IMR-90 (cell line): ENCODE measurements around the gene EGFL8. TPM values are rescaled to one million over a fixed set of nuclear protein-coding genes. Genes with fewer than 3 reads are reported as not detected.

Source experiments
- ATAC-seq: fragments of 200-7000 bp; cut with Tn5 transposase; 2 replicates; pipeline ENCODE4 v1.9.1; 2020; ENCODE audit warnings: low read depth, mild to moderate bottlenecking, moderate library complexity
- BruUV-seq: library from RNA; stranded (reverse); fragments of 400-500 nt; replicated peaks from 2 replicates; lab custom pipeline; 2021; lab: Mats Ljungman, UMichigan
- CTCF ChIA-PET: fragments of 300-600 bp; formaldehyde crosslinking; extraction: SDS; loops from one replicate; lab custom pipeline; 2021; ENCODE audit warnings: antibody characterized with exemption; lab: Yijun Ruan, JAX
- POLR2A ChIA-PET: fragments of 300-600 bp; sonication (Branson Sonifier 250); formaldehyde crosslinking; loops from one replicate; lab custom pipeline; 2022; ENCODE audit warnings: antibody characterized with exemption; ENCODE audit not compliant: unreplicated experiment; lab: Charles Lee
- DNase-seq: peaks from one replicate; pipeline ENCODE4 v3.0.0; 2013
- H2AFZ ChIP-seq: replicated peaks from 2 replicates; pipeline ENCODE3; 2013; ENCODE audit warnings: low read length, mild to moderate bottlenecking; ENCODE audit not compliant: poor library complexity
- H2AK5ac ChIP-seq: 2 replicates; pipeline ENCODE4 v1.6.1; 2013; ENCODE audit warnings: low read depth, low read length, inconsistent platforms
- H2AK9ac ChIP-seq: replicated peaks from 2 replicates; pipeline ENCODE3; 2013; ENCODE audit warnings: mild to moderate bottlenecking, low read depth, low read length, moderate library complexity; ENCODE audit not compliant: poor library complexity
- H2BK120ac ChIP-seq: 2 replicates; pipeline ENCODE4 v1.6.1; 2013; ENCODE audit warnings: low read depth, low read length, inconsistent platforms
- H2BK15ac ChIP-seq: 3 replicates; pipeline ENCODE4 v1.6.1; 2013; ENCODE audit warnings: low read depth, low read length, inconsistent platforms
- H2BK20ac ChIP-seq: 2 replicates; pipeline ENCODE4 v1.6.1; 2013; ENCODE audit warnings: low read depth, mild to moderate bottlenecking, inconsistent platforms, low read length, moderate library complexity
- H2BK5ac ChIP-seq: 2 replicates; pipeline ENCODE4 v1.6.1; 2013; ENCODE audit warnings: mild to moderate bottlenecking, low read depth, low read length, inconsistent platforms; ENCODE audit not compliant: poor library complexity, severe bottlenecking
- H3K14ac ChIP-seq: replicated peaks from 2 replicates; pipeline ENCODE4 v1.6.1; 2013; ENCODE audit warnings: low read depth, low read length, inconsistent platforms
- H3K18ac ChIP-seq: 2 replicates; pipeline ENCODE4 v1.6.1; 2013; ENCODE audit warnings: low read depth, low read length, control low read depth
- H3K23ac ChIP-seq: 2 replicates; pipeline ENCODE4 v1.6.1; 2013; ENCODE audit warnings: low read depth, low read length, inconsistent platforms
- H3K27ac ChIP-seq: 2 replicates; pipeline ENCODE4 v1.5.1; 2013; ENCODE audit warnings: mild to moderate bottlenecking, control low read depth, low read length; ENCODE audit not compliant: insufficient read depth
- H3K27me3 ChIP-seq: 2 replicates; pipeline ENCODE4 v1.6.1; 2013; ENCODE audit warnings: low read length; ENCODE audit not compliant: control insufficient read depth, insufficient read depth
- H3K36me3 ChIP-seq: 2 replicates; pipeline ENCODE4 v1.6.1; 2013; ENCODE audit warnings: low read length, mixed read lengths; ENCODE audit not compliant: control insufficient read depth, insufficient read depth
- H3K4ac ChIP-seq: 2 replicates; pipeline ENCODE4 v1.6.1; 2013; ENCODE audit warnings: low read depth, low read length, inconsistent platforms
- H3K4me1 ChIP-seq: 2 replicates; pipeline ENCODE4 v1.6.1; 2013; ENCODE audit warnings: low read length, mixed read lengths; ENCODE audit not compliant: control insufficient read depth, insufficient read depth
- H3K4me2 ChIP-seq: 2 replicates; pipeline ENCODE4 v1.6.1; 2013; ENCODE audit warnings: low read depth, mild to moderate bottlenecking, control low read depth, low read length, moderate library complexity
- H3K4me3 ChIP-seq: 2 replicates; pipeline ENCODE4 v1.5.1; 2013; ENCODE audit warnings: low read depth, mild to moderate bottlenecking, control low read depth, low read length, moderate library complexity; ENCODE audit not compliant: insufficient read depth
- H3K56ac ChIP-seq: 2 replicates; pipeline ENCODE4 v1.6.1; 2013; ENCODE audit warnings: low read length, inconsistent platforms; ENCODE audit not compliant: insufficient read depth; ENCODE audit errors: extremely low read depth
- H3K79me1 ChIP-seq, 2 experiments: 2 replicates each; pipeline ENCODE4 v1.6.1; 2013; ENCODE audit warnings: low read length in 2 of 2, inconsistent platforms in 1 of 2, low read depth in 1 of 2
- H3K9ac ChIP-seq: 2 replicates; pipeline ENCODE4 v1.6.1; 2013; ENCODE audit warnings: low read depth, low read length, control low read depth
- H3K9me1 ChIP-seq: 2 replicates; pipeline ENCODE4 v1.6.1; 2013; ENCODE audit warnings: low read length, inconsistent platforms; ENCODE audit not compliant: insufficient read depth
- H3K9me3 ChIP-seq: 2 replicates; pipeline ENCODE4 v1.6.1; 2013; ENCODE audit warnings: low read length; ENCODE audit not compliant: control insufficient read depth, insufficient read depth
- H4K20me1 ChIP-seq: 2 replicates; pipeline ENCODE4 v1.6.1; 2013; ENCODE audit warnings: low read length, inconsistent platforms; ENCODE audit not compliant: insufficient read depth
- H4K5ac ChIP-seq: 2 replicates; pipeline ENCODE4 v1.6.1; 2013; ENCODE audit warnings: mild to moderate bottlenecking, low read depth, low read length, control low read depth
- H4K8ac ChIP-seq, 2 experiments: 2 replicates each; pipeline ENCODE4 v1.6.1; 2013; ENCODE audit warnings: low read depth in 2 of 2, low read length in 2 of 2, control low read depth in 1 of 2, inconsistent platforms in 1 of 2
- H4K91ac ChIP-seq: 2 replicates; pipeline ENCODE4 v1.6.1; 2013; ENCODE audit warnings: low read depth, low read length, inconsistent platforms; ENCODE audit not compliant: insufficient read depth
- BHLHE40 ChIP-seq: fragments of 150-350 bp; IDR thresholded peaks from 2 replicates; pipeline ENCODE4 v1.6.1; 2016; ENCODE audit warnings: mild to moderate bottlenecking, low read depth, low read length
- CEBPB ChIP-seq: IDR thresholded peaks from 2 replicates; pipeline ENCODE4 v1.6.1; 2012; ENCODE audit warnings: low read depth, low read length, improper control_type of control experiment
- CHD1 ChIP-seq: IDR thresholded peaks from 2 replicates; pipeline ENCODE4 v1.6.1; 2012; ENCODE audit warnings: low read depth, low read length, improper control_type of control experiment
- CTCF ChIP-seq: conservative IDR thresholded peaks from 2 replicates; pipeline ENCODE4 v1.5.1; 2012; ENCODE audit warnings: mild to moderate bottlenecking, low read depth, low read length, improper control_type of control experiment
- FOS ChIP-seq: fragments of 150-350 bp; IDR thresholded peaks from 2 replicates; pipeline ENCODE4 v1.6.1; 2016; ENCODE audit warnings: low read depth, low read length
- MAFK ChIP-seq: IDR thresholded peaks from 2 replicates; pipeline ENCODE4 v1.6.1; 2012; ENCODE audit warnings: low read depth, low read length, improper control_type of control experiment
- MAZ ChIP-seq: IDR thresholded peaks from 2 replicates; pipeline ENCODE4 v1.6.1; 2012; ENCODE audit warnings: low read depth, mild to moderate bottlenecking, low read length, improper control_type of control experiment, moderate library complexity, borderline replicate concordance
- MXI1 ChIP-seq: IDR thresholded peaks from 2 replicates; pipeline ENCODE4 v1.6.1; 2012; ENCODE audit warnings: low read depth, mild to moderate bottlenecking, low read length, moderate library complexity, borderline replicate concordance
- NFE2L2 ChIP-seq: fragments of 150-350 bp; IDR thresholded peaks from 2 replicates; pipeline ENCODE4 v1.6.1; 2016; ENCODE audit warnings: low read depth, mild to moderate bottlenecking, low read length
- POLR2A ChIP-seq: IDR thresholded peaks from 2 replicates; pipeline ENCODE4 v1.6.1; 2012; ENCODE audit warnings: mild to moderate bottlenecking, low read depth, low read length
- RAD21 ChIP-seq: IDR thresholded peaks from 2 replicates; pipeline ENCODE4 v1.6.1; 2012; ENCODE audit warnings: low read length, improper control_type of control experiment
- RCOR1 ChIP-seq: IDR thresholded peaks from 2 replicates; pipeline ENCODE4 v1.6.1; 2012; ENCODE audit warnings: mild to moderate bottlenecking, low read length, improper control_type of control experiment; ENCODE audit not compliant: insufficient replicate concordance
- RFX5 ChIP-seq: IDR thresholded peaks from 2 replicates; pipeline ENCODE4 v1.8.0; 2012; ENCODE audit warnings: low read depth, mild to moderate bottlenecking, low read length, moderate library complexity
- SMC3 ChIP-seq: fragments of 150-350 bp; IDR thresholded peaks from 2 replicates; pipeline ENCODE4 v1.6.1; 2016; ENCODE audit warnings: low read depth, mild to moderate bottlenecking, antibody characterized with exemption, low read length, moderate library complexity
- WGBS, 2 experiments: methylation state at CpG; one replicate each; pipeline versions ENCODE4 v1.1.5 to v1.1.7; 2013; ENCODE audit warnings: missing lambda C conversion rate in 2 of 2; ENCODE audit not compliant: insufficient read length in 1 of 2; ENCODE audit errors: extremely low coverage in 2 of 2; 5-methylcytosine and 5-hydroxymethylcytosine counted together
- dilution Hi-C: fragments of 300-500 bp; cut with HindIII; formaldehyde crosslinking; loops from one replicate; pipeline ENCODE4 v1.14.3; 2018; ENCODE audit warnings: low sequenced_read_pairs; ENCODE audit not compliant: unreplicated experiment
- in situ Hi-C: fragments of 300-500 bp; cut with MboI; formaldehyde crosslinking; loops from 3 replicates; pipeline ENCODE4 v1.14.3; 2019; ENCODE audit warnings: low sequenced_read_pairs, inconsistent platforms, mixed read lengths
- intact Hi-C: fragments of 100-400 bp; cut with micrococcal nuclease; formaldehyde crosslinking; loops from 2 replicates; pipeline ENCODE4 v1.10.0; 2022
- polyA plus RNA-seq, 3 experiments: library from polyadenylated mRNA; depleted of rRNA; stranded (reverse); fragments of >200 nt; gene quantifications; 2 replicates each; pipeline ENCODE4 v1.2.3, GENCODE V29; 2012; ENCODE audit warnings: low replicate concordance in 1 of 3
- total RNA-seq: library from RNA; depleted of rRNA; stranded (reverse); fragments of >200 nt; gene quantifications from 2 replicates; pipeline ENCODE4 v1.2.3, GENCODE V29; 2012
- TF ChIP-seq, protein P1 (sequence below): fragments of 150-350 bp; IDR thresholded peaks from 2 replicates; pipeline ENCODE4 v1.6.1; 2016; ENCODE audit warnings: low read depth, mild to moderate bottlenecking, low read length, moderate library complexity, borderline replicate concordance
- TF ChIP-seq, protein P2 (sequence below): fragments of 150-350 bp; IDR thresholded peaks from 2 replicates; pipeline ENCODE4 v1.6.1; 2017; ENCODE audit warnings: mild to moderate bottlenecking, antibody characterized with exemption, low read length, low read depth

EGFL8 gene
- total and polyA plus RNA-seq, 2 of the 4 experiments (the other 2 are of a cell fraction), result 0.18 to 4.7 TPM

DNA sequence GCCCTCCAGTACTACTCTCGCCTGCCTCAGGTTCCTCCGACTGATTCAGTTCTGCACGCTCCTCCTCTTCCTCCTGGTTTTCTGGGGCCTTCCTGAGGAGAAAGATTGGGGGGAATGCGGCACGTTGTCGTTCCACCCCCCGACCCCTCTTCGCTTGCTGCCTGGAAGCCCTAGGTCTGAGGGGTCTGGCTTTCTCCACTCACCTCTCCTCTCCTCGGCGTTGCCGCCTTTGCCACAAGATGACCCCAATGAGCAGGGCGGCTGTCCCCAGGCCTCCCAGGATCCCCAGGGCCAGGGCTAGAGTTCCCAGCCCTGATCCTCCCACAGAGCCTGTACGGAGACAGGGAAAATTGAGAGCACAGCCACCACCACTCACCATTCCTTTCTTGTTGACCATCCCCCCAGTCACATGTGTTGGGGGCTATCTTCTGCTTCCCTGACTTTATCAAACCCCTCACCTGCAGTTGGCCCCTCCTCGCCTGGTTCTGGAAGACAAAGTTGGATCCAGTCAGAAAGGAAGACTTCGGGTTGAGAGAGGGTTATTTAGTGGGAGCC lies 16.8 kb downstream of the EGFL8 start:
- H3K9ac ChIP-seq, result no peak overlapping the region
- no peak overlapping the region for H4K8ac ChIP-seq
- H2BK20ac ChIP-seq, result no peak overlapping the region
- no peak overlapping the region for H2AK5ac ChIP-seq
- H2BK15ac ChIP-seq, result no peak overlapping the region
- H4K91ac ChIP-seq, result no peak overlapping the region
- H2BK120ac ChIP-seq, result no peak overlapping the region
- H3K9me3 ChIP-seq, result no peaks in the 10 kb centered on the region
- ATAC-seq (no peak), DNase-seq (no peak)
- no peak overlapping the region for H3K27ac ChIP-seq
- no TSS peak for BruUV-seq
- H3K79me1 ChIP-seq, result peaks cover 8 to 36% of the 10 kb centered on the region in 2 experiments
- H3K56ac ChIP-seq, result no peak overlapping the region
- H3K4me3 ChIP-seq, result no peak overlapping the region
- TF ChIP-seq BHLHE40, result no peak
- no peak for TF ChIP-seq SMC3
- no peak for TF ChIP-seq MXI1
- no peak for TF ChIP-seq CTCF
- no peak for TF ChIP-seq RCOR1
- no peak for TF ChIP-seq POLR2A
- TF ChIP-seq, protein P1, sequence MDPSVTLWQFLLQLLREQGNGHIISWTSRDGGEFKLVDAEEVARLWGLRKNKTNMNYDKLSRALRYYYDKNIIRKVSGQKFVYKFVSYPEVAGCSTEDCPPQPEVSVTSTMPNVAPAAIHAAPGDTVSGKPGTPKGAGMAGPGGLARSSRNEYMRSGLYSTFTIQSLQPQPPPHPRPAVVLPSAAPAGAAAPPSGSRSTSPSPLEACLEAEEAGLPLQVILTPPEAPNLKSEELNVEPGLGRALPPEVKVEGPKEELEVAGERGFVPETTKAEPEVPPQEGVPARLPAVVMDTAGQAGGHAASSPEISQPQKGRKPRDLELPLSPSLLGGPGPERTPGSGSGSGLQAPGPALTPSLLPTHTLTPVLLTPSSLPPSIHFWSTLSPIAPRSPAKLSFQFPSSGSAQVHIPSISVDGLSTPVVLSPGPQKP, result no peak
- no peak for TF ChIP-seq MAFK
- no peak for TF ChIP-seq NFE2L2
- no peak for TF ChIP-seq RFX5
- TF ChIP-seq FOS, result no peak
- TF ChIP-seq RAD21, result no peak
- TF ChIP-seq CEBPB, result no peak
- TF ChIP-seq CHD1, result no peak
- no peak for TF ChIP-seq MAZ
- TF ChIP-seq, protein P2, sequence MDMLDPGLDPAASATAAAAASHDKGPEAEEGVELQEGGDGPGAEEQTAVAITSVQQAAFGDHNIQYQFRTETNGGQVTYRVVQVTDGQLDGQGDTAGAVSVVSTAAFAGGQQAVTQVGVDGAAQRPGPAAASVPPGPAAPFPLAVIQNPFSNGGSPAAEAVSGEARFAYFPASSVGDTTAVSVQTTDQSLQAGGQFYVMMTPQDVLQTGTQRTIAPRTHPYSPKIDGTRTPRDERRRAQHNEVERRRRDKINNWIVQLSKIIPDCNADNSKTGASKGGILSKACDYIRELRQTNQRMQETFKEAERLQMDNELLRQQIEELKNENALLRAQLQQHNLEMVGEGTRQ, result no peak
- dilution Hi-C loops, result no loop called here
- H2AK9ac ChIP-seq, result no peak overlapping the region
- H3K4me1 ChIP-seq, result peaks cover 4% of the 10 kb centered on the region
- no peak overlapping the region for H3K14ac ChIP-seq
- in situ Hi-C loops, result loop anchor here (25.0 kb wide), 1 partner anchor 781 kb away; the partner anchor contains the start of genes BRD2 and HLA-DMA
- no peaks in the 10 kb centered on the region for H3K27me3 ChIP-seq
- ChIA-PET CTCF (no interaction called here), POLR2A (interaction anchor here (0.6 kb wide), 1 partner anchor 790 kb away, joined by 9 read pairs; no protein-coding TSS in a partner anchor)
- H4K5ac ChIP-seq, result no peak overlapping the region
- H3K9me1 ChIP-seq, result peaks cover 15% of the 10 kb centered on the region
- H3K4me2 ChIP-seq, result no peak overlapping the region
- no peak overlapping the region for H3K18ac ChIP-seq
- peaks cover 3% of the 10 kb centered on the region; the same call in 1 of the 2 replicates for H4K20me1 ChIP-seq
- no peak overlapping the region for H2BK5ac ChIP-seq
- intact Hi-C loops, result no loop called here
- no peak overlapping the region for H2AFZ ChIP-seq
- WGBS, 2 experiments, result no CpG with 5 or more reads among the region's 15 CpGs
- no peak overlapping the region for H3K4ac ChIP-seq
- no peak overlapping the region for H3K23ac ChIP-seq
- peaks cover 21% of the 10 kb centered on the region; the same call in 1 of the 2 replicates for H3K36me3 ChIP-seq
